K562 (cell line): ENCODE measurements around the gene GLG1.

Experiments
- CTCF ChIP-seq, 3 experiments: IDR thresholded peaks in 2 of 3; conservative IDR thresholded peaks in 1 of 3; 2 replicates each; pipeline ENCODE4 v1.5.1; 2011 to 2012; ENCODE audit warnings: low read length in 3 of 3, mild to moderate bottlenecking in 3 of 3, control low read depth in 2 of 3, improper control_type of control experiment in 1 of 3, inconsistent platforms in 1 of 3, low read depth in 1 of 3, mixed read lengths in 1 of 3, moderate library complexity in 1 of 3; ENCODE audit not compliant: insufficient read depth in 2 of 3
- GMEB1 ChIP-seq: fragments of 250-450 bp; sonication (Bioruptor Pico); IDR thresholded peaks from 2 replicates; pipeline ENCODE4 v1.4.0; 2020; ENCODE audit warnings: mild to moderate bottlenecking
- KDM4B ChIP-seq, 2 experiments: fragments of 450-650 bp in 1 of 2; sonication (generic) in 1 of 2; IDR thresholded peaks; 2 replicates each; pipeline ENCODE4 v1.6.1; 2016 to 2017; ENCODE audit warnings: borderline replicate concordance in 2 of 2, antibody characterized with exemption in 1 of 2, low read depth in 1 of 2, mild to moderate bottlenecking in 1 of 2
- TF ChIP-seq, protein P1 (sequence below): fragments of 250-450 bp; sonication (Bioruptor Pico); IDR thresholded peaks from 2 replicates; pipeline ENCODE4 v1.8.0; 2021; ENCODE audit warnings: moderate library complexity, mild to moderate bottlenecking, inconsistent platforms

GRCh38 chr16:74524117-74524516, 82.8 kb downstream of the GLG1 start:
- TF ChIP-seq KDM4B (IDR thresholded peaks at IDR 0.05; ENCODE audit: borderline replicate concordance in 2 of 2, low read depth in 1 of 2) (no peak), GMEB1 (CRISPR knock-in tag) (no peak), CTCF (IDR thresholded peaks at IDR 0.05 in 2 of 3, conservative IDR thresholded peaks at IDR 0.05 in 1 of 3; ENCODE audit: insufficient read depth in 2 of 3, low read depth in 1 of 3, low read length in 3 of 3) (no peak)
- TF ChIP-seq, protein P1, sequence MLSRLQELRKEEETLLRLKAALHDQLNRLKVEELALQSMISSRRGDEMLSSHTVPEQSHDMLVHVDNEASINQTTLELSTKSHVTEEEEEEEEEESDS = no peak
